Measurements from ENCODE around the gene ENO2. TPM values are rescaled to one million over a fixed set of nuclear protein-coding genes. Genes with fewer than 3 reads are reported as not detected.
"Not testable (repeated sequence)": the region's sequence is repeated elsewhere in the genome, so short reads cannot be mapped to it uniquely, and the experiment has no call there.

Gene ENO2
- total and polyA plus RNA-seq, 8 donors, result 9.3 to 50.0 (median 15.5) TPM

- peaks cover 0 to 28% of the 10 kb centered on the region in 2 donors for H3K36me3 ChIP-seq
- H3K27ac ChIP-seq, result no peak overlapping the region
- no peak for ATAC-seq
- DNase-seq, result no peak
- H3K27me3 ChIP-seq, result no peaks in the 10 kb centered on the region
- H3K9me3 ChIP-seq, result no peaks in the 10 kb centered on the region
- TF ChIP-seq CTCF (IDR thresholded peaks at IDR 0.05), result no peak
- peaks cover 9 to 36% of the 10 kb centered on the region in 2 donors for H3K4me1 ChIP-seq
- intact Hi-C loops (cut with DNase I), result no loop called here
- no peak overlapping the region for H3K4me3 ChIP-seq
Measured at GRCh38 chr12:6888360-6888759, 26.0 kb upstream of the ENO2 start.

GRCh38 chr12:6888794-6889193 is 25.6 kb upstream of the ENO2 start:
- intact Hi-C loops (cut with DNase I); H3K27me3 ChIP-seq; ATAC-seq; H3K4me3 ChIP-seq; H3K9me3 ChIP-seq; H3K27ac ChIP-seq: not testable (repeated sequence)
- peaks cover 9 to 36% of the 10 kb centered on the region in 2 donors for H3K4me1 ChIP-seq
- H3K36me3 ChIP-seq, result peaks cover 0 to 23% of the 10 kb centered on the region in 2 donors
- peak in 1 of 4 donors; percentile 2 for DNase-seq

- H3K4me3 ChIP-seq, result peak overlapping the region in 1 of 2 donors; percentile 43
- peaks cover 9 to 39% of the 10 kb centered on the region in 2 donors for H3K4me1 ChIP-seq
- H3K27me3 ChIP-seq; ATAC-seq; H3K9me3 ChIP-seq; intact Hi-C loops (cut with DNase I): not testable (repeated sequence)
- DNase-seq, result peak in 1 of 4 donors; percentile 29
- H3K27ac ChIP-seq, result peak overlapping the region; percentile 94
- H3K36me3 ChIP-seq, result peaks cover 0 to 12% of the 10 kb centered on the region in 2 donors
Measured at GRCh38 chr12:6889775-6890573, 24.4 kb upstream of the ENO2 start.

GRCh38 chr12:6890789-6891645 is 23.4 kb upstream of the ENO2 start:
- Histone ChIP-seq H3K27me3 (no peaks in the 10 kb centered on the region), H3K4me3 (peak overlapping the region; percentile 41 to 43), H3K9me3 (no peaks in the 10 kb centered on the region), H3K4me1 (peaks cover 9 to 34% of the 10 kb centered on the region in 2 donors), H3K36me3 (peaks cover 0 to 5% of the 10 kb centered on the region in 2 donors), H3K27ac (peak overlapping the region; percentile 94)
- peak; percentile 98 for ATAC-seq
- TF ChIP-seq CTCF (IDR thresholded peaks at IDR 0.05), result peak; percentile 86 to 94
- peak; percentile 97 to 100 (median 98) for DNase-seq
- intact Hi-C loops (cut with DNase I), result no loop called here

- H3K4me1 ChIP-seq, result peaks cover 9 to 34% of the 10 kb centered on the region in 2 donors
- H3K4me3 ChIP-seq, result peak overlapping the region; percentile 41 to 43
- DNase-seq (peak in 1 of 4 donors; percentile 30), ATAC-seq (peak; percentile 1)
- no peaks in the 10 kb centered on the region for H3K9me3 ChIP-seq
- TF ChIP-seq CTCF (IDR thresholded peaks at IDR 0.05), result no peak
- H3K27ac ChIP-seq, result peak overlapping the region; percentile 94
- peaks cover 0 to 5% of the 10 kb centered on the region in 2 donors for H3K36me3 ChIP-seq
- intact Hi-C loops (cut with DNase I), result no loop called here
- no peaks in the 10 kb centered on the region for H3K27me3 ChIP-seq
Measured at GRCh38 chr12:6891646-6892001, 22.8 kb upstream of the ENO2 start.

- H3K36me3 ChIP-seq; H3K27me3 ChIP-seq; H3K9me3 ChIP-seq; H3K4me3 ChIP-seq; ATAC-seq; H3K27ac ChIP-seq; intact Hi-C loops (cut with DNase I): not testable (repeated sequence)
- DNase-seq, result peak in 1 of 4 donors; percentile 13
- H3K4me1 ChIP-seq, result peaks cover 9 to 27% of the 10 kb centered on the region in 2 donors
Measured at GRCh38 chr12:6892683-6893082, 21.7 kb upstream of the ENO2 start.

All from left lung (tissue), 10 donors.